HG02852 (cell line): Measurements from ENCODE around the gene BAIAP2L1.
"Not testable (repeated sequence)": the region's sequence is repeated elsewhere in the genome, so short reads cannot be mapped to it uniquely, and the experiment has no call there.

Experiments used
- ATAC-seq: cut with Tn5 transposase; IDR thresholded peaks from one replicate; pipeline ENCODE4 v1.9.1; 2021; ENCODE audit warnings: mild to moderate bottlenecking, moderate library complexity; ENCODE audit not compliant: unreplicated experiment

Gene BAIAP2L1, protein sequence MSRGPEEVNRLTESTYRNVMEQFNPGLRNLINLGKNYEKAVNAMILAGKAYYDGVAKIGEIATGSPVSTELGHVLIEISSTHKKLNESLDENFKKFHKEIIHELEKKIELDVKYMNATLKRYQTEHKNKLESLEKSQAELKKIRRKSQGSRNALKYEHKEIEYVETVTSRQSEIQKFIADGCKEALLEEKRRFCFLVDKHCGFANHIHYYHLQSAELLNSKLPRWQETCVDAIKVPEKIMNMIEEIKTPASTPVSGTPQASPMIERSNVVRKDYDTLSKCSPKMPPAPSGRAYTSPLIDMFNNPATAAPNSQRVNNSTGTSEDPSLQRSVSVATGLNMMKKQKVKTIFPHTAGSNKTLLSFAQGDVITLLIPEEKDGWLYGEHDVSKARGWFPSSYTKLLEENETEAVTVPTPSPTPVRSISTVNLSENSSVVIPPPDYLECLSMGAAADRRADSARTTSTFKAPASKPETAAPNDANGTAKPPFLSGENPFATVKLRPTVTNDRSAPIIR

DNA sequence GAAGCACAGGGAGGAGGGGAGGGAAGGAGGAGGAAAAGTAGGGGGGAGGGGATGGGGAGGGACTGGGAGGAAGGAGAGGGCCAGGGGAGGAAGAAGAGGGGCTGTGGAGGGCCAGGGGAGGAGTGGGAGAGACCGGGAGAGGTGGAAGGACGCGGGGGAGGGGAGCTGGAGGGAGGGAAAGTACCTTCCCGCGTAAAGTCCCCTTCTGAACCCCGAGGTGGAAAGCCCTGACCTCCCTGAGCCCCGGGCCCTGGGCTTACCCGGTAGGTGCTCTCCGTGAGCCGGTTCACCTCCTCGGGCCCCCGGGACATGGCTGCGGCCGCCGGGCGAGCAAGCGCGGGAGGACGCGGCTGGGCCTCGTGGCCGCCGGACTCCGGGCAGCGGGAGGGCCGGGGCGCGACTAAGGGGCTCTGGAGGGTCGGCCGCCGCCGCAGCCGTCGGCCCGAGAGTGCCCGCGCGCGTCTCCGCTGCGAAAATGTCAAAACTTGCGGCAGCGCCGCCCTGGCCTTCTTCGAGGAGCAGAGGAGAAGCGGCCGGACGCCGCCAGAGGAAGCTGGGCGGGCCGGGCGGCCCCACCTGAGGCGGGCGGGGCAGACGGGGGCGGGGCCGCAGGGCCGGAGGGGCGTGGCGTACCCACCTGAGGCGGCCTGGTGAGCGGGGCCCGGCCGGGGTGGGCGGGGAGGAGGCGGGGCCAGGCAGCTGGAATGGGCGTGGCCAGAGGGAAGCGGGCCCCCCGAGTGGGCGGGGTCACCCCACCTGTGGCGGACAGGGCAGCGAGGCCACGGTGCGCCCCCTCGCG, at the start of gene BAIAP2L1:
BAIAP2L1 (minus strand) TSS at position 549 of the 799 bp plus-strand sequence; CDS start at position 311, 238 bp downstream.
- ATAC-seq = peak; percentile 80

DNA sequence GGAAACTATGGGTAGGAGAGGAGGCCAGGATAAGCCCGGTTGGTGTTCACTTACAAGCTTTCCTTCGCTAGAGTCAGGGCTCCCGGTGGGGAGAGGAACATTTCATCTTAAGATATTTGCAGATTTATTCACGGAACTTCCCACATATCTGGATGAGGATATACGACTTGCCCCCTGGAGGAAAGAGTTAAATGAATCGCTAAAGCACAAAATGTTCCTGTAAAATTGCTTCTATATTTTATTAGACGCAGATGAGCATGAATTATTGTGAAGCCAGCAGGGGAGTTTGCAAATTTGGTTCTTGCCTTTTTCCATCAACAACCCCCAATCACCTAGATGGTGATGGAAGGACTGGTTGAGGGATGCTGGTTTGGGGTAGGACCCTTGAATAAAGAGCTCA, 47.9 kb upstream of the BAIAP2L1 start:
- no peak for ATAC-seq

DNA sequence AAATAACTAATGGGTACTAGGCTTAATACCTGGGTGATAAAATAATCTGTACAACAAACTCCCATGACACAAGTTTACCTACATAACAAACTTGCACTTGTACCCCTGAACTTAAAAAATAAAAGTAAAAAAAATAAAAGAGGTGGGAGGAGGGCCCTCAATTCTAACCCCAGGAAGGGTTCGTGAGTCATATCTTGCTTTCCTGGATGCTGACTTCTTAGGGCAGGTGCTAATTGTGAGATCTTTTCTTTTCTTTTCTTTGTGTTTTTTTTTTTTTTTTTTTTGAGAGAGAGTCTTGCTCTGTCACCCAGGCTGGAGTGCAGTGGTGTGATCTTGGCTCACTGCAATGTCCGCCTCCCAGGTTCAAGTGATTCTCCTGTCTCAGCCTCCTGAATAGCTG, 40.1 kb upstream of the BAIAP2L1 start:
- not testable (repeated sequence) for ATAC-seq

DNA sequence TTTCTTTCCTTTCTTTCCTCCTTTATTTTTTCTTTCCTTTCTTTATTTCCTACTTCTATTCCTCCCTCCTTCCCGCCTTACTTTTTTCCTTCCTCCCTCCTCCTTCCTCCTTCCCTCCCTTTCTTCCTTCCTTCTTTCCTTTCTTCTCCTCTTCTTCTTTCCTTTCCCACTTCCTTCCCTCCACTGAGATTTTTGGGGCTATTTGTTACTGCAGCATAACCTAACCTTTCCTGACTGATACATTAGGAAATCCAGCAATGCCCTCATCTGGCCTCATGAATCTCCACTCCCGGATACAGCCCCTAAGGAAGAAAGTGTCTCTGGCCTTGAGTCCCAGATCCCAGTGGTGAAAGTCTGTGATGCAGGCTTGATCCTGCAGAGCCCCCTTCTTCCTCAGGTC, 38.6 kb upstream of the BAIAP2L1 start:
- ATAC-seq = no peak

DNA sequence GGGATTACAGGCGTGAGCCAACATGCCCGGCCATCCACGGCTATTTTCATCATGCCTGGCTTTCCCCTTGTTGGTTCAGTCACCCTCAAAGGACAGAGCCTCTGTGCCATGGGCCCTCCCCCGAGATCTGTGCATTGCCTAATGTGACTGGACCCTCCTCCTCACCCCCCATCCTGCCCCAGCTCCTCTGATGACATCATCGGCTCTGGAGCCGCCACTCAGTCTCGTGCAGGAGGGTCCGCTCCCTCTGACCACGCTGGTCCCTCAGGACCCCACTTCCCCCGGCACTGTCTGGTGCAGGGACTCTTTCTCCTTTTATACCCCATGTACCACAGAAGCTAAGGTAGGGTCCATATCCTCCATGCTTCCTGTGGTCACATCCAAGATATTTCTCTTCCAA, 33.2 kb upstream of the BAIAP2L1 start:
- no peak for ATAC-seq

DNA sequence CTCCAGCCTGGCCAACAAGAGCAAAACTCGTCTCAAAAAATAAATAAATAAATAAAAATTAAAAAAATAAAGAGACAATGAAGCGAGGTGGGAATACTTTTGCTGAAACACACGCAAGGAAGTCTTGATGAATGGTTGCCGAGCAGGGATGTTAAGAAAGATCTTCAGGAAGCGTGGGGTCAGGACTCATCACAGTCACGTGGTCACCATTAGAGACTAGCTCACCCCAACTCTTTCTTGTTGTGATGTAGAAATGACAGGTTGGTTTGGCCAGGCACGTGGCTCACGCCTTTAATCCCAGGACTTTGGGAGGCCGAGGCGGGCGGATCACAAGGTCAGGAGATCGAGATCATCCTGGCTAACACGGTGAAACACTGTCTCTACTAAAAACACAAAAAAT, 28.9 kb upstream of the BAIAP2L1 start:
- ATAC-seq = no peak

DNA sequence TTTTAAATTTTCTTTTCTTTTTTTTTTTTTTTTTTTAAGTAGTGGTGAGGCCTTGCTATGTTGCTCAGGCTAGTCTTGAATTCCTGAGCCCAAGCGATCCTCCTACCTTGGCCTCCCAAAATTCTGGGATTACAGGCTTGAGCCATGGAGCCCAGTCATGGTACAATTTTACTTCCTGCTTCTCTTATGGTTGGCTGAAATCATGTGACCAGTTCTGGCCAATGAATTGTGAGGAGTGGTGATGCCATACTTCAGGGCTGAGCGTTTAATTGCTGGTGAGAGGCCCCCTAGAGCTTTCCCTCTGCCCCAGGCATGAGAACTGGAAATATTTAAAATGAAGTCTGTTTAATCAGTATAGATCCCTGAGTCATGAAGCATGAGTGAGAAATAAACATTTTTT, 22.2 kb upstream of the BAIAP2L1 start:
- ATAC-seq = no peak

DNA sequence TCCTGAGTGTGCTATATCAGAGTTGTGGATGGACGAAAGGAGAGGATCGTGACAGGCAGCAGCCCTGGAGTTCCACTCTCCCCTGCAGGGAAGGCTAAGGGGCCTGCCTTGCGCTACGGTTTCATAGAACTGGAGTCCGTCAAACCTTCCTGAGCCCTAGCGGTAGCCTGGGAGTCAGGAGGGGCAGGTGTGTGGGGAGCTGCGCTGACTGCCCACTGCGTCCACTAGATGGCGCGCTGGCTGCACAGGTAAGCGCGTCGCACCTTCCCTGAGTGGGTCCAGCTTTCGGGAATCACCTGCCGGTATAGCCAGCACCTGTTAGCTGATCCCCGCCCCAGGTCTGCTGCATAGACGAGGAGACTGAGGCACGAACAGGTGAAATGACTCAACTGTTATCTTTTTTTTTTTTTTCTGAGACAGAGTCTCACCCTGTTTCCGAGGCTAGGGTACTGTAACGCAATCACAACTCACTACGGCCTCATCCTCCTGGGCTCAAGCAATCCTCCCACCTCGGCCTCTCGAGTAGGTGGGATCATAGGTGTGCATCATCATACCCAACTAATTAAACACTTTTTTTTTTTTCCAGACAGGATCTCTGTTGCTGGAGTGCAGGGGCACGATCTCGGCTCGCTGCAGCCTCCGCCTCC, 20.2 kb upstream of the BAIAP2L1 start:
- no peak for ATAC-seq

DNA sequence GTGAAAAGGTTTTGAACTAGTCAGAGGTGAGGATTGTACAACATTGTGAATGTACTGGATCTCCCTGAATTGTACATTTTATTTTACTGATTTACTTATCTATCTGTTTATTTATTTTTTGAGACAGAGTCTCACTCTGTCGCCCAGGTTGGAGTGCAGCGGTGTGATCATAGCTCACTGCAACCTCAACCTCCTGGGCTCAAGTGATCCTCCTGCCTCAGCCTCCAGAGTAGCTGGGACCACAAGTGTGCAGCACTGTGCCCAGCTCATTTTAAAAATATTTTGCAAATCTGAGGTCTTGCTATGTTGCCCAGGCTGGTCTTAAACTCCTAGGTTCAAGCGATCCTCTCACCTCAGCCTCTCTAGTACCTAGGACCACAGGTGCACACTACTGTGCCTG, 19.1 kb upstream of the BAIAP2L1 start:
- ATAC-seq = not testable (repeated sequence)

DNA sequence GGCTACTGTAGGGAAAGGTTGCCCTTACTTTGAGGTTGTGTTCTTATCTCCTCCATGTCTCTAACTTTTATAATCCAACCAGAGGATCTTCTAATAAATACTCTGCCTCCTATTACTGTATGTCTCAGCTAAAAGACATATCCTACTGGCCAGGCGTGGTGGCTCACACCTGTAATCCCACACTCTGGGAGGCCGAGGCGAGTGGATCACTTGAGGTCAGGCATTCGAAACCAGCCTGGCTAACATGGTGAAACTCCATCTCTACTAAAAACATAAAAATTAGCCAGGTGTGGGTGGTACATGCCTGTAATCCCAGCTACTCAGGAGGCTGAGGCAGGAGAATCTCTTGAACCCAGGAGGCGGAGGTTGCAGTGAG, 18.4 kb upstream of the BAIAP2L1 start:
- ATAC-seq = not testable (repeated sequence)

DNA sequence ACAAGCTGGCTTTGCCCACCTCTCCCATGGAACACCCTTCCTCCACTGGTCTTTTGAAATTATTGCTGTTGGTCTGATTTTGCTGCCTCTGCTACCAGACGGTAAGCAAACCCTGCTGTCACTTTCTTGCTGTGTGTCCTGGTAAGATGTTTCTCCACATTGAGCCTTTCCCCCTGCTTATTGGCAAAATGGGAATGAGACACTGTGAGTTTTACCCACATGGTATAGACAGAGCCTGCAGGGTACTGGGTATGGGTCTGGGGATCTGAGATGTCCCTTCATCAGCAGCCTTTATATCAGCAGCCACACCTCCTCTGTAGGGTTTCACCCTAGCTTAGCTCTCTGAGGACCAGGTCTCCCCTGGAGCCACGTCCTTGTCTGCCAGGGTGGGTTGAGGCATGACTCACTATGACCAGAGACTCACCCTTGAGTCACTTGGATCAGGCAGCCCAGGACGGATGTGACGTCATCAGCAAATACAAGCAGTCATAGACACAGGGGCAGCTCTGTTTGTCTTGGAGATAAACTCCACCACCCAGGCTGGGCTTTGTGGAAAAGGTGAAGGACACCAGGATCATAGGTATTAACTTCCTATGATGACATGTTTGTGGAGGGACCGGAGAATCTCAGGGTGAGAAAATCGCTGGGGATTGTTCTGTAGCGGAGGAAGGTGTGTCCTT, 17.9 kb upstream of the BAIAP2L1 start:
- no peak for ATAC-seq

DNA sequence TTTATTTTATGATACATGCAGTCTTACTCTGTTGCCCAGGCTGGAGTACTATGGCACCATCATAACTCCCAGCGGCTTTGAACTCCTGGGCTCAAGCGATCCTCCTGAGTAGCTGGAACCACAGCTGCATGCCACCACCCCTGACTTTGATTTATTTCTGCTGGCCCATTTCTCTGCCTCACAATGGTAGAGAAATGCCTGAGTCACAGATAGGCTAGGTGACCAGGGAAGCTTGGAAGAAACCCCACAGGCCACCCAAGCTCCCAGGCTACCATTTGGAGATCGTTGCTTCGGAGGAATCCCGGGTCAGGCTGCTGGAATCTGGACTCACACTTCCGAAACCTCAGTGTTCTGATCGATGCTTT, 17.4 kb upstream of the BAIAP2L1 start:
- ATAC-seq = no peak

DNA sequence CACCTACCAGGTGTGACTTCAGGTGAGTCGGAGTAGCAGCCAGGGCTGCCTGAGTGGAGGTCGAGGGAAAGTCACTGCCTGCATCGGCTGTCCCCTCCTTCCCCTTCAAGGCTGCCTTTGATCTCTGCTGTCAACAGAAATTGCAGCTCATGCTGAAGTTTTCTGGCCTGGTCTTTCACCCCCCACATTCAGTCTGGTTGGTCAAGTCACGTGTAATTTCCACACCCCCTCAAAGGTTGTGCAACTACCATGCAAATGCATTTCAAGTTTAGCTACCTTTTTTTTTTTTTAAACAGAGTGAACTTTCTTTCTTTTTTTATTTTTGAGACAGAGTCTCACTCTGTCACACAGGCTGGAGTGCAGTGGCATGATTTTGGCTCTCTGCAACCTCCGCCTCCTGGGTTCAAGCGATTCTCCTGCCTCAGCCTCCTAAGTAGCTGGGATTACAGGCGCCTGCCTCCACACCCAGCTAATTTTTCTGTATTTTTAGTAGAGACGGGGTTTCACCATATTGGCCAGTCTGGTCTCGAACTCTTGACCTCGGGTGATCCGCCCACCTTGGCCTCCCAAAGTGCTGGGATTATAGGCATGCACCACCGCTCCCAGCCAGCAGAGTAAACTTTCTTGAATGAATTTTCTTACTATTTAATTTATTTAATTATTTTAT, 16.8 kb upstream of the BAIAP2L1 start:
- ATAC-seq = peak; percentile 54

DNA sequence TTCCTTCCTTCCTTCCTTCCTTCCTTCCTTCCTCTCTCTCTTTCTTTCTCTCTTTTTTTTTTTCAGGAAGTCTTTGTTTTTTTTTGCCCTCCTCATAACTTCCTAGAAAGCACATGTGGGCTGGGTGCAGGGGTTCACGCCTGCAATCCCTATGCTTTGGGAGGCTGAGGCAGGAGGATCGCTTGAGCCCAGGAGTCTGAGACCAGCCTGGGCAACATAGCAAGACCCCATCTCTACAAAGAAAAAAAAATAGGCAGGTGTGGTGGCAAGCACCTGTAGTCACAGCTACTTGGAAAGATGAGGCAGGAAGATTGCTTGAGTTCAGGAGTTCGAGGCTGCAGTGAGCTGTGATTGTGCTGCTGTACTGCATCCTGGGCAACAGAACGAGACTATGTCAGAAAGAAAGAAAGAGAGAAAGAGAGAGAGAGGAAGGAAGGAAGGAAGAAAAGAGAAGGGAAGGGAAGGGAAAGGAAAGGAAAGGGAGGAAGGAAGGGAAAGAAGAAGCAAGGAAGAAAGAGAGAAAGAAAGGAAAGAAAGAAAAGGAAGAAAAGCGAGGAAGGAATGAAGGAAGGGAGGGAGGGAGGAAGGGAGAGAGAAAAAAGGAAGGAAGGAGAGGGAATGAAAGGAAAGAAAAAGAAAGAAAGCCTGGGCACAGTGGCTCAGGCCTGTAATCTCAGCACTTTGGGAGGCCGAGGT, 13.5 kb upstream of the BAIAP2L1 start:
- ATAC-seq = no peak

DNA sequence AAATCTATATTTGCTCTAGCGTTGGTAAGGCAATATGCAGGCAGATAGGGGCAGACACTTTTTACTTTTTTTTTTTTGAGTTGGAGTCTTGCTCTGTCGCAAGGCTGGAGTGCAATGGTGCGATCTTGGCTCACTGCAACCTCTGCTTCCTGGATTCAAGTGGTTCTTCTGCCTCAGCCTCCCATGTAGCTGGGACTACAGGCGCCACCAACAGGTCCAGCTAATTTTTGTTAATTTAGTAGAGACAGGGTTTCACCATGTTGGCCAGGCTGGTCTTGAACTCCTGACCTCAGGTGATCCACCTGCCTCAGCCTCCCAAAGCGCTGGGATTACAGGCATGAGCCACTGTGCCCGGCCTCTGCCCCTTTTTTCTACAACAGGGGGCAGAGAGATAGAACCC, 12.8 kb upstream of the BAIAP2L1 start:
- ATAC-seq = not testable (repeated sequence)

DNA sequence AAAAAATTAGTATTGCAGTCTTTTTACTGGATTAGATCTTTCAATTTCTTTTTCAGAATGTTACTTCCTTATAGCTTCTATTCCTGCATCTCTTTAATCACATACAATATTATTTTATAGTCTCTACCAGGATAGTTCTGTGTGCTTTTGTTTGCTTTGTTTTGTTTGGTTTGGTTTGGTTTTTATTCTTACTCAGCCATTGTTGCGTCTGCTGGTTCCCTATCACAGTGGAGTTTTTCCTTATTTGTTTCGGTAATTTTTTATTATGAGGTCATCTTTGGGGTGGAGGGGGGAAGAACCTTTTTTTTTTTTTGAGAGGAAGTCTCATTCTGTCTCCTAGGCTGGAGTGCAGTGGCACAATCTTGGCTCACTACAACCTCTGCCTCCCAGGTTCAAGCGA, 9.0 kb upstream of the BAIAP2L1 start:
- ATAC-seq = no peak

DNA sequence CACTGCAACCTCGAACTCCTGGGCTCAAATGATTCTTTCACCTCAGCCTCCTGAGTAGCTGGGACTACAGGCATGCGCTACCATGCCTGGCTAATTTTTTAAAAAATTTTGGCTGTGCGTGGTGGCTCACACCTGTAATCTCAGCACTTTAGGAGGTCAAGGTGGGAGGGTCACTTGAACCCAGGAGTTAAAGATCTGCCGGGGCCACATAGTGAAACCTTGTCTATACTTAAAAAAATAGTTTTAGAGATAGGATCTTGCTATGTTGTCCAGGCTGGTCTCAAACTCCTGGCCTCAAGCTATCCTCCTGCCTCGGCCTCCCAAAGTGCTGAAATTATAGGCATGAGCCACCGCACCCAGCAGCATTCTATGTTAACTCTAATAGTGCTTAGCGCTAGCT, 7.3 kb upstream of the BAIAP2L1 start:
- ATAC-seq = not testable (repeated sequence)

DNA sequence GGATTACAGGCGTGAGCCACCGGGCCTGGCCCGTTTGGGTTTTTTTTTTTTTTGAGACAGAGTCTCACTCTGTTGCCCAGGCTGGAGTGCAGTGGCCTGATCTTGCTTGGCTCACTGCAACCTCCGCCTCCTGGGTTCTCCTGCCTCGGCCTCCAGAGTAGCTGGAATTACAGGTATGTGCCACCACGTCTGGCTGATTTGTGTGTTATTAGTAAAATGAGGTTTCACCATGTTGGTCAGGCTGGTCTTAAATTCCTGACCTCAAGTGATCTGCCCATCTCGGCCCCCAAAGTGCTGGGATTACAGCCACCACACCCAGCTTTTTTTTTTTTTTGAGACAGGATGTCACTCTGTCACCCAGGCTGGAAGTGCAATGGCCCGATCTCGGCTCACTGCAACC, 5.9 kb upstream of the BAIAP2L1 start:
- ATAC-seq = no peak

DNA sequence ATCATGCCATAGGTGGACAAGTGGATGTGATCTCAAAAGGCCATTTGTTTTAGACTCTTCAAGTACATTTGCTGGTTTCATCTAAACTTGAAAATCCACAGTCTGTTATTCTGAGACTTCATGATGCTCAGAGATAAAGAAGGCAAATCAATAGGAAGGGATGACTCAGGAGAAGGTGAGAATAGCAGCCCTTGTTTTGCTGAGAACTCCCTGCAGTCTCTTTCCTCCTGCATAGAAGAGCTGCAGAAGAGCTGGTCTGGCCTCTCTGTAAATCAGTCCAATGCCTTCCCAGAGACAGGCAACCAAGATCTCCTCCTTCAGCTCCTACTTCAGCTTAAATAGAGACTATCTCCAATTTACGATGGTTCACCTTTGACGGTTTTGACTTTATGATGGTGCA, 4.0 kb upstream of the BAIAP2L1 start:
- ATAC-seq = no peak
